Measurements from ENCODE around the gene L3MBTL1. TPM values are rescaled to one million over a fixed set of nuclear protein-coding genes. Genes with fewer than 3 reads are reported as not detected.
"Not testable (repeated sequence)": the region's sequence is repeated elsewhere in the genome, so short reads cannot be mapped to it uniquely, and the experiment has no call there.

L3MBTL1 gene
- total RNA-seq, 2 experiments from 2014 or later: 6.7 to 7.9 TPM

DNA sequence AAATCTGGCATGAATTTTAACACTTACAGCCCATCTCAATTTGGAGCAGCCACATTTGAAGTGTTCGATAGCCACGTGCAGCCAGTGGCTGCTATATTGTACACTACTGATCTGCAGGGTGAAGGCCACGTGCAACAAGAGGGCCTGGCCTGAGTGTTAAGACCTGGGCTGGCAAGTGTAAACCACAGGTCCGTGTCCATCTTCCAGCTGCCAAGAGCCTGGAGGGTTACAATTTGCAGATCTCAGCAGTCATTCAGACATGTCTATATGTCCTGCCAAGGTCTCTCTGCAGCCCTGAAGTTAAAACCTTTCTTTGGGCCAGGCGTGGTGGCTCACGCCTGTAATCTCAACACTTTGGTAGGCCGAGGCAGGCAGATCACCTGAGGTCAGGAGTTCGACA lies 65.4 kb downstream of the L3MBTL1 start:
- no peaks in the 10 kb centered on the region for H3K9me3 Mint-ChIP-seq
- H3K27ac Mint-ChIP-seq: no peak overlapping the region
- H3K4me1 Mint-ChIP-seq: no peaks in the 10 kb centered on the region
- no peak for DNase-seq
- H3K4me3 Mint-ChIP-seq: no peak overlapping the region
- no peaks in the 10 kb centered on the region for H3K27me3 Mint-ChIP-seq
- ChIA-PET POLR2A (no interaction called here), CTCF (no interaction called here)
- no peaks in the 10 kb centered on the region for H3K36me3 Mint-ChIP-seq (ENCODE audit: low read depth)

DNA sequence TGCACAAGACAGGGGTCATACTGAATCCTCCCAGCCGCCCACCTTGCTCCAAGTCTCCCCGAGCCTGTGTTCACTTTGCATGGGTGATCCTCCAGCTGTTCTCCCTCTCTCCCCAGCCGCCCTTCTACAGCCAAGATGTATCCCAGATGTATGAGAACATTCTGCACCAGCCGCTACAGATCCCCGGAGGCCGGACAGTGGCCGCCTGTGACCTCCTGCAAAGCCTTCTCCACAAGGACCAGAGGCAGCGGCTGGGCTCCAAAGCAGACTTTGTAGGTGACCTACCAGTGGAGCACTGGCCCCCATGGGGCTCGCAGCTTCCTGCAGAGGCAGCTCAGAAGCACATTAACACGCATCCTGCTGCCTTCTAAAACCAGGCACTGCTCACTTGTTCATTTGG lies 68.6 kb downstream of the L3MBTL1 start:
- CTCF ChIA-PET: no interaction called here
- H3K4me1 Mint-ChIP-seq: peaks cover 3% of the 10 kb centered on the region
- POLR2A ChIA-PET: no interaction called here
- no peaks in the 10 kb centered on the region for H3K27me3 Mint-ChIP-seq
- no peaks in the 10 kb centered on the region for H3K9me3 Mint-ChIP-seq
- no peak for DNase-seq
- no peak overlapping the region for H3K27ac Mint-ChIP-seq
- no peaks in the 10 kb centered on the region for H3K36me3 Mint-ChIP-seq (ENCODE audit: low read depth)
- no peak overlapping the region for H3K4me3 Mint-ChIP-seq

DNA sequence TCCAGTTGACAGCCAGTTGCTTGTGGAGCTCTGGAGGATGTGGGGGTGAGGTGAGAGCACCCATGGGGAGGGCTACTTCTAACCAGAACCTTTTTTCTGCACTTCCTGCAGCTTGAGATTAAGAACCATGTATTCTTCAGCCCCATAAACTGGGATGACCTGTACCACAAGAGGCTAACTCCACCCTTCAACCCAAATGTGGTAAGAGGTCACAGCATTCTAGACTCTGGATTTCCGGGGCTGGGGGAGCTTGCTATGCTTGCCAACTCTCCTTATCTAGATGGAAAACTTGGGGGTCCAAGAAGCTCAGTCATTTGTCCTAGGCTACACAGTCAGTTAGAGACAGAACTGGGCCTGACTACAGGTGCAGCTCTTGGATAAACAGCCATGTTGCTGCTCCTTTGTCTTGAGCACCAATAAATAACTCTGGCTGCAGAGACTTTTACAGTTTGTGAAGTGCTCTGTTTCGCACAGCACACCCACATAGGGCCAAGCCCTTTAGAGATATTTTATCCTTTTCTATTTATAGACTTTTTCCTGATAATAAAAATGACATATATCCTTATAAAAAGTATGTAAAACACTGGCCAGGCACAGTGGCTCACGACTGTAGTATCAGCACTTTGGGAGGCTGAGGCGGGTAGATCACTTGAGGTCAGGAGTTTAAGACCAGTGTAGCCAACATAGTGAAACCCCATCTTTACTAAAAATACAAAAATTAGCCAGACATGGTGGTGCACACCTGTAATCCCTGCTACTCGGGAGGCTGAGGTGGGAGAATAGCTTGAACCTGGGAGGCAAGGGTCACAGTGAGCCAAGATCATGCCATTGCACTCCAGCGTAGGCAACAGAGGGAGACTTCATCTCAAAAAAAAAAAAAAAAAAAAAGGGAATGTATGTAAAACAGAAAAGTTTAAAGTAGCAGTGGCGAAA lies 72.6 kb downstream of the L3MBTL1 start:
- no peak for DNase-seq
- H3K27ac Mint-ChIP-seq: no peak overlapping the region
- CTCF ChIA-PET: no interaction called here
- H3K27me3 Mint-ChIP-seq: no peaks in the 10 kb centered on the region
- no peak overlapping the region for H3K4me3 Mint-ChIP-seq
- POLR2A ChIA-PET: no interaction called here
- no peaks in the 10 kb centered on the region for H3K9me3 Mint-ChIP-seq
- no peaks in the 10 kb centered on the region for H3K36me3 Mint-ChIP-seq (ENCODE audit: low read depth)
- H3K4me1 Mint-ChIP-seq: peaks cover 3% of the 10 kb centered on the region

DNA sequence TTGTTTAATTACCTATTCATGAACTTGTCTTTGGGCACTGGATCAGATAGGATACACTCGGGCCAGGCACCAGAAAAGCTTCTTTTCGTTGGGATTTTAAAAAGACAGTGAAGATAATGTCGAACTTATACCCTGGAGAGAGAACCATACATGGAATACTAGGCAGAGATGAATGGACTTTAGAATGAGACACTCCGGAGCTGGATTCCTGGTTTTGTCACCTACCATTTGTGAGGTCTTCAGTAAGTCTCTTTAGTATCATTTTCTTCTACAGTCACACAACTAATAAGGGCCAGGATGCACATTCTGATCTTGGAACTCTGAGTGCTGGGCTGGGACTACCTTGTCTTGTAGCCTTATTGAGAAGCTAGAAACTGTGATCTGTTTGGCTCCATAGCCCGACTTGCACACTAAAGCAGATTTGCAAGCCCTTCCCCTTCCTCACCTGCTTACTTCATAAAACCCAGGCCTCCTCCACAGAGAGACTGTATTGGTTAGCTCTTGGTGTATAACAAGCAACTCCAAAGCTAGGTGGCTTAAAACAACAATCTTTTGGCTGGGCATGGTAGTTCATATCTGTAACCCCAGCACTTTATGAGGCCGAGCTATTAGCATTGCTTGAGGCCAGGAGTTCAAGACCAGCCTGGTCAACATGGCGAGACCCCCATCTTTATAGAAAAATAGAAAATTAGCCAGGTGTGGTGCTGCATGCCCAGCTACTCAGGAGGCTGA lies 75.8 kb downstream of the L3MBTL1 start:
- H3K9me3 Mint-ChIP-seq: no peaks in the 10 kb centered on the region
- POLR2A ChIA-PET: interaction anchor here (0.6 kb wide), 1 partner anchor 69 kb away, joined by 4 read pairs; no protein-coding TSS in a partner anchor
- CTCF ChIA-PET: interaction anchor here (0.7 to 0.9 kb wide), 3 partner anchors 14 to 106 kb away, joined by 3 read pairs; no protein-coding TSS in a partner anchor

DNA sequence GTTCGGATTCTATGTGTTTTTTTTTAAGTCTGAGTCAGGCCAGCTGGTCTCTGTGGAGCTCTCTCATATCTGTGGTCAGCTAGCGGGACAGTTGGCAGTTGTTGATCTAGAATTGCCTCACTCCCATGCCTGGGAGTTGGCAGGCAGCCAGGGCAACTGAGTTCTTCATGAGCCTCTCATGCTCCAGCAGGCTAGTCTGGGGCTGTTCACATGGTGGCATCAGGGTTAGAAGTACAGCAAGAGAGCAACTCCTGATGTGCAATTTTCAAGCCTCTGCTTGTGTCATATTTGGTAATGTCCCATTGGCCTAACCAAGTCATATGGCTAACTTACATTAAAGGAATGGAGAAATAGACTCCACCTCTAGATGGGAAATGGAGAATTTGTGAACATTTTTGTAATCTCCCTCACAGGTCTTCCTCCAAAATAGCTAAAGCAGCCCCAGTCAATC lies 76.5 kb downstream of the L3MBTL1 start:
- no peaks in the 10 kb centered on the region for H3K36me3 Mint-ChIP-seq (ENCODE audit: low read depth)
- no peaks in the 10 kb centered on the region for H3K27me3 Mint-ChIP-seq
- POLR2A ChIA-PET: interaction anchor here (0.6 kb wide), 1 partner anchor 70 kb away, joined by 4 read pairs; no protein-coding TSS in a partner anchor
- no peak overlapping the region for H3K4me3 Mint-ChIP-seq
- no peaks in the 10 kb centered on the region for H3K9me3 Mint-ChIP-seq
- no peak for DNase-seq
- no peak overlapping the region for H3K27ac Mint-ChIP-seq
- H3K4me1 Mint-ChIP-seq: peaks cover 3% of the 10 kb centered on the region
- CTCF ChIA-PET: interaction anchor here (0.7 to 0.9 kb wide), 2 partner anchors 14 to 107 kb away, joined by 3 read pairs; no protein-coding TSS in a partner anchor

More for the DNA sequence above, 75.8 kb downstream of the L3MBTL1 start:
- peaks cover 3% of the 10 kb centered on the region for H3K4me1 Mint-ChIP-seq
- no peak overlapping the region for H3K27ac Mint-ChIP-seq
- H3K4me3 Mint-ChIP-seq: no peak overlapping the region
- no peak for DNase-seq
- no peaks in the 10 kb centered on the region for H3K36me3 Mint-ChIP-seq (ENCODE audit: low read depth)
- H3K27me3 Mint-ChIP-seq: no peaks in the 10 kb centered on the region

DNA sequence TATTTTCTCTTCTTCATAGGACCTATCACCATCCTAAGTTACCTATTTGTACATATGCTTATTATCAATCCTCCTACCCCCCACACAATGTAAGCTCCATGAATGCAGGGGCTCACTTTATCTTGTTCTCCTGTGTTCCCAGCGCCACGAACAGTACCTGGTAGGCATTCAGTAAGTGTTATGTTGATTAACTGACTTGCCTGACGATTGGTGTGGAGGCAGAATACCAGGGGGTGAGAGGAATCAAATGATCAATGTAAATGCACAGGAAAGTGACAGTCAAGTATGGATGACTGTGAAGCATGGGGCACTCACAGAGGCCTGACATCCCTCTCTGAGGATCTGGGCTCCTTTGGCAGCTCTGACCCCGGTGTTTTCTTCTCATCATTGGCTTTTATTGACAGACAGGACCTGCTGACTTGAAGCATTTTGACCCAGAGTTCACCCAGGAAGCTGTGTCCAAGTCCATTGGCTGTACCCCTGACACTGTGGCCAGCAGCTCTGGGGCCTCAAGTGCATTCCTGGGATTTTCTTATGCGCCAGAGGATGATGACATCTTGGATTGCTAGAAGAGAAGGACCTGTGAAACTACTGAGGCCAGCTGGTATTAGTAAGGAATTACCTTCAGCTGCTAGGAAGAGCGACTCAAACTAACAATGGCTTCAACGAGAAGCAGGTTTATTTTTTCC lies 77.1 kb downstream of the L3MBTL1 start:
- ChIA-PET POLR2A (no interaction called here), CTCF (no interaction called here)
- no peak overlapping the region for H3K27ac Mint-ChIP-seq
- no peaks in the 10 kb centered on the region for H3K27me3 Mint-ChIP-seq
- no peak overlapping the region for H3K4me3 Mint-ChIP-seq
- H3K4me1 Mint-ChIP-seq: peaks cover under 1% of the 10 kb centered on the region
- DNase-seq: no peak
- H3K36me3 Mint-ChIP-seq (ENCODE audit: low read depth): no peaks in the 10 kb centered on the region
- no peaks in the 10 kb centered on the region for H3K9me3 Mint-ChIP-seq

DNA sequence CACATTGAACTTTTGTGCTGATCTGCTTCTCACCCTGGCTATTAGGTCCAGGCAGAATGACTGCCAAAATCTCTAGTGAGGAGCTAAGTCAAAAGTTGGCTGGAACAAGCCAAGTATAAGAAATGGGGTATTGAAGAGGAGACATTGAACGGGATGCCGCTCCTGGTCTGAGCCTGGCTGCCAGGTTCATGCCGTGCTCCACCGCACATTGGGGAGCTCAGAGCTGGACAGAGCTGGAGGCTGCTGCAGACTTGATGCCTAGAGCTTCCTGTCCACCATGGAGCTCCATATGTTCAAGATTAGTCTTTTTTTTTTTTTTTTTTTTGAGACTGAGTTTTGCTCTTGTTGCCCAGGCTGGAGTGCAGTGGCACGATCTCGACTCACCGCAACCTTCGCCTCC lies 79.1 kb downstream of the L3MBTL1 start:
- Mint-ChIP-seq H3K9me3 (no peaks in the 10 kb centered on the region), H3K36me3 (ENCODE audit: low read depth) (no peaks in the 10 kb centered on the region), H3K4me3 (no peak overlapping the region), H3K4me1 (peaks cover 19% of the 10 kb centered on the region), H3K27ac (no peak overlapping the region), H3K27me3 (no peaks in the 10 kb centered on the region)
- DNase-seq: no peak
- ChIA-PET POLR2A (no interaction called here), CTCF (interaction anchor here (0.6 kb wide), 1 partner anchor 22 kb away, joined by 3 read pairs; no protein-coding TSS in a partner anchor)

DNA sequence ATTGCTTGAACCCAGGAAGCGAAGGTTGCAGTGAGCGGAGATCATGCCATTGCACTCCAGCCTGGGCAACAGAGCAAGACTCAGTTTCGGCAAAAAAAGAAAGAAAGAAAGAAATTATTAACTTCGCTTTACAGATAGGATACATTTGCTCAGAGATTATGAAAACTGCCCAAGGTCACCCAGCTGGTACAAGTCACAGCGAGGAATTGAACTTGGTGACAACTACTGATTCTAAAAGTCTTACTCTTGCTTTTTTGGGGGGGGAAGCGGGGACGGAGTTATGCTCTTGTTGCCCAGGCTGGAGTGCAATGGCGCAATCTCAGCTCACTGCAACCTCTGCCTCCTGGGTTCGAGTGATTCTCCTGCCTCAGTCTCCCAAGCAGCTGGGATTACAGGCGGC lies 81.0 kb downstream of the L3MBTL1 start:
- H3K4me1 Mint-ChIP-seq: peaks cover 20% of the 10 kb centered on the region
- H3K36me3 Mint-ChIP-seq (ENCODE audit: low read depth); H3K27me3 Mint-ChIP-seq; POLR2A ChIA-PET; DNase-seq; H3K4me3 Mint-ChIP-seq; CTCF ChIA-PET; H3K27ac Mint-ChIP-seq; H3K9me3 Mint-ChIP-seq: not testable (repeated sequence)

DNA sequence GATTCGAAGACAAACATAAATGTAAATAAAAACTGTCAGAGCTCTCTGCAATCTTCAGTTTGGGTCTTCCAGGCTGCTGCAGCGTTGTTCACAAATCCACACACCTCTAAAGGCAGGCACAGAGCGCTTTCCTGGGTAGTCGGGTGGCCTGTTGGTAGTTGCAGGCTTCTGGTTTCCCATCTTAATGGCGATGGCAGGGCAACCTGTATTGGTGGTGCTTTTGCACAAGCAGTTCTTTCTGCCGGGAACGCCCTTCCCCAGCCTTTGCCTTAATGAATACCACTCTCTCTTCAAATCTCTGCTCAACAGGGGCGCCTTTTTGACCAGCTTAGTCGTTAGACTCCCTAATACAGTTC lies 82.5 kb downstream of the L3MBTL1 start:
- ChIA-PET CTCF (interaction anchor here (0.9 kb wide), 1 partner anchor 8 kb away, joined by 3 read pairs; no protein-coding TSS in a partner anchor), POLR2A (interaction anchor here (0.7 kb wide), 1 partner anchor 98 kb away, joined by 3 read pairs; no protein-coding TSS in a partner anchor)
- no peaks in the 10 kb centered on the region for H3K9me3 Mint-ChIP-seq
- peak; percentile 27 for DNase-seq
- H3K27me3 Mint-ChIP-seq: no peaks in the 10 kb centered on the region
- H3K36me3 Mint-ChIP-seq (ENCODE audit: low read depth): peaks cover 7% of the 10 kb centered on the region
- peaks cover 20% of the 10 kb centered on the region for H3K4me1 Mint-ChIP-seq
- H3K27ac Mint-ChIP-seq: peak overlapping the region; percentile 96
- peak overlapping the region; percentile 93 for H3K4me3 Mint-ChIP-seq

DNA sequence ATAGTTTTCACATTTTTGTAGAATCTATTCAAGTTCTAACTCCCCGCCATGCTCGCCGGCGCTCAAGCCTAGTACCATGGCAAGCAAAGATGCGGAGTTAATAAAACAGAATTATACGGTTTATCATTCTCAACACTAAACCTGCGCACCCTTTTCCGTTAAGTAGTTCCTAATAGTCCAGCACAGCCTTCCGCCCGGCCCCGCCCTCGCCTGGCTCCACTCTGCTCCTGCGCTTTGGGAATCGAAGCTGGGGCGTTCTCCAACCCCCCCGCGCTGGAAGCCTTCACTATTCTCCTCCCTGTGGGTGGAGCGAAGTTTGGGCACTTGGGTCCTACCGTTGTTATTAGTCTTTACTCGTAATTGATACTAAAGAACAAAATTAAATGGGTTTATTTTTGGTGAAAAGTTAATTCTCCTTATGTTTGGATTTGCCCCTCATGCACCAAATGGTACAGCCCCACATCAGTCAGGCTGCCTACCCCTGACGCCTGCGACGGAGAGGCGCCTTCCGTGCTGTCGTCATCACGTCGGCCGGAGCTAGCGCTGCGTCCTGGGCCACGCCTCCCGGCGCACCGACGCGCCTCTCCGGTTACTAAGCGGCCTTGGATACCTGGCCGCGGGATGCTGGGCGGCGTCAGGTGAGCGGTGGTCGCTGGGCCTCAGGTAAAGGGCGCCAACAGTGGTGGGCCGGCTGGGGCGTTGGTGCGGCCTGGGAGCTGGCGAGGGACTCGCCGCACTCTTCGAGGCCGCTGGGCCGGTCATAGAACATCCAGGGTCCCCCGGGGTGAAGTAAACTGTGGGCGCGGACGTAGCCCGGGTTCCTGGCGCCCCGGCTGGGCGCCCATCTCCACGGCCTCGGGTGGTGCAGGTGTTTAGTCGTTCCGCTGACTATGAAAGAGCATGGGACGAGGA lies 83.2 kb downstream of the L3MBTL1 start, which contains the start of gene IFT52:
Gene IFT52, plus strand, starts transcription at position 546 of the 912 bp plus-strand sequence. CDS start 3,762 bp downstream, outside the sequence.
- POLR2A ChIA-PET: interaction anchor here (0.7 kb wide), 1 partner anchor 98 kb away, joined by 3 read pairs; no protein-coding TSS in a partner anchor
- CTCF ChIA-PET: interaction anchor here (0.9 to 1.0 kb wide), 2 partner anchors 8 to 11 kb away, joined by 3 read pairs; no protein-coding TSS in a partner anchor
- no peaks in the 10 kb centered on the region for H3K9me3 Mint-ChIP-seq
- H3K4me1 Mint-ChIP-seq: peaks cover 20% of the 10 kb centered on the region
- no peaks in the 10 kb centered on the region for H3K27me3 Mint-ChIP-seq
- DNase-seq: peak; percentile 91
- peak within 1 kb of the TSS; percentile 93 for H3K4me3 Mint-ChIP-seq
- H3K36me3 Mint-ChIP-seq (ENCODE audit: low read depth): peaks cover 7% of the 10 kb centered on the region
- H3K27ac Mint-ChIP-seq: peak within 1 kb of the TSS; percentile 96
